Transverse colon (tissue), 4 donors: ENCODE measurements around the gene CHM.
"Not testable (repeated sequence)": the region's sequence is repeated elsewhere in the genome, so short reads cannot be mapped to it uniquely, and the experiment has no call there.

Source experiments
- CTCF ChIP-seq, 5 experiments: fragments of 200-600 bp in 3 of 5; fragments of 450-650 bp in 2 of 5; sonication (generic) in 3 of 5; IDR thresholded peaks; 1 replicate in 2 of 5; 2 replicates in 3 of 5; pipeline ENCODE4 v1.5.1; 2016 to 2017; ENCODE audit warnings: antibody characterized with exemption in 5 of 5, inconsistent platforms in 3 of 5, mild to moderate bottlenecking in 2 of 5, moderate library complexity in 1 of 5
- EP300 ChIP-seq: sonication (generic); formaldehyde crosslinking; IDR thresholded peaks from one replicate; pipeline ENCODE4 v1.6.1; 2017; ENCODE audit warnings: antibody characterized with exemption, low read depth
- POLR2A ChIP-seq: fragments of 450-650 bp; IDR thresholded peaks from one replicate; pipeline ENCODE4 v1.6.1; 2016; ENCODE audit warnings: antibody characterized with exemption, mild to moderate bottlenecking, moderate library complexity
- POLR2AphosphoS5 ChIP-seq, 3 donors: sonication (generic); formaldehyde crosslinking; IDR thresholded peaks; one replicate each; pipeline ENCODE4 v1.6.1; 2016; ENCODE audit warnings: antibody characterized with exemption in 3 of 3

GRCh38 chrX:86009803-86010202 is 37.6 kb downstream of the CHM start:
- not testable (repeated sequence) for TF ChIP-seq EP300; CTCF (IDR thresholded peaks at IDR 0.05); POLR2A; POLR2AphosphoS5 (IDR thresholded peaks at IDR 0.05)
